HepG2 (cell line): Measurements from ENCODE around the gene SEL1L2. TPM values are rescaled to one million over a fixed set of nuclear protein-coding genes. Genes with fewer than 3 reads are reported as not detected.

Source experiments
- BCL3 ChIP-seq: sonication (generic); formaldehyde crosslinking; IDR thresholded peaks from 2 replicates; pipeline ENCODE4 v1.5.1; 2020; ENCODE audit warnings: mild to moderate bottlenecking, missing genetic modification reagents, moderate library complexity
- ELK4 ChIP-seq: sonication (generic); formaldehyde crosslinking; IDR thresholded peaks from 2 replicates; pipeline ENCODE4 v1.9.0; 2021; ENCODE audit warnings: missing genetic modification reagents, borderline replicate concordance
- HMGXB3 ChIP-seq: sonication (generic); formaldehyde crosslinking; IDR thresholded peaks from 2 replicates; pipeline ENCODE4 v1.4.0; 2020; ENCODE audit warnings: missing genetic modification reagents, borderline replicate concordance
- HNRNPH1 ChIP-seq: fragments of 200-400 bp; formaldehyde crosslinking; optimal IDR thresholded peaks from 2 replicates; pipeline ENCODE3; 2017; ENCODE audit warnings: mild to moderate bottlenecking, low read depth, low read length
- KLF13 ChIP-seq: sonication (generic); formaldehyde crosslinking; IDR thresholded peaks from 2 replicates; pipeline ENCODE4 v1.4.0; 2020; ENCODE audit warnings: mild to moderate bottlenecking, missing genetic modification reagents
- MBNL3 ChIP-seq: fragments of 250-450 bp; sonication (Bioruptor Pico); conservative IDR thresholded peaks from 2 replicates; pipeline ENCODE4 v1.8.0; 2022; ENCODE audit warnings: mild to moderate bottlenecking, inconsistent platforms
- NFYC ChIP-seq: IDR thresholded peaks from 2 replicates; pipeline ENCODE4 v1.6.1; 2016; ENCODE audit warnings: missing genetic modification reagents, missing compliant biosample characterization
- TCF7 ChIP-seq: sonication (generic); IDR thresholded peaks from 2 replicates; pipeline ENCODE4 v1.6.1; 2016; ENCODE audit warnings: antibody characterized with exemption, low read depth
- TSC22D2 ChIP-seq: sonication (generic); formaldehyde crosslinking; IDR thresholded peaks from 2 replicates; pipeline ENCODE4 v1.5.1; 2020; ENCODE audit warnings: missing genetic modification reagents, mild to moderate bottlenecking, borderline replicate concordance
- ZBTB4 ChIP-seq: sonication (generic); formaldehyde crosslinking; IDR thresholded peaks from 2 replicates; pipeline ENCODE4 v1.4.0; 2020; ENCODE audit warnings: missing genetic modification reagents, mild to moderate bottlenecking, borderline replicate concordance
- ZFP36 ChIP-seq: fragments of 150-350 bp; IDR thresholded peaks from 2 replicates; pipeline ENCODE4 v1.6.1; 2018; ENCODE audit warnings: borderline replicate concordance, low read length, low read depth; ENCODE audit not compliant: partially characterized antibody
- ZNF207 ChIP-seq: fragments of 450-650 bp; IDR thresholded peaks from 2 replicates; pipeline ENCODE4 v1.6.1; 2016; ENCODE audit warnings: antibody characterized with exemption, borderline replicate concordance
- ZNF543 ChIP-seq: sonication (generic); formaldehyde crosslinking; IDR thresholded peaks from 2 replicates; pipeline ENCODE4 v1.4.0; 2020; ENCODE audit warnings: mild to moderate bottlenecking, missing genetic modification reagents
- ZNF558 ChIP-seq: sonication (generic); formaldehyde crosslinking; IDR thresholded peaks from 2 replicates; pipeline ENCODE4 v1.9.0; 2022; ENCODE audit warnings: mild to moderate bottlenecking, missing genetic modification reagents, borderline replicate concordance
- ZNF780A ChIP-seq: sonication (generic); formaldehyde crosslinking; IDR thresholded peaks from 2 replicates; pipeline ENCODE4 v1.8.0; 2022; ENCODE audit warnings: mild to moderate bottlenecking, missing genetic modification reagents, moderate library complexity
- ZNF883 ChIP-seq: sonication (generic); formaldehyde crosslinking; IDR thresholded peaks from 2 replicates; pipeline ENCODE4 v1.5.1; 2020; ENCODE audit warnings: mild to moderate bottlenecking, missing genetic modification reagents; ENCODE audit errors: not compliant biosample characterization
- ZSCAN29 ChIP-seq: sonication (generic); formaldehyde crosslinking; conservative IDR thresholded peaks from 2 replicates; pipeline ENCODE4 v1.4.0; 2020; ENCODE audit warnings: mild to moderate bottlenecking, missing genetic modification reagents
- polyA plus RNA-seq, 8 experiments: library from polyadenylated mRNA; depleted of rRNA in 3 of 8; stranded (reverse) in 7 of 8; unstranded in 1 of 8; fragments of >200 nt; fragmentation: Illumina TruSeq in 4 of 8; extraction: Trizol in 4 of 8; gene quantifications; 2 replicates each; pipeline versions ENCODE4 v1.2.1 to v1.2.3, GENCODE V29; 2011 to 2016; ENCODE audit warnings: low read depth in 4 of 8, missing spikeins in 1 of 8, mixed read lengths in 1 of 8; ENCODE audit not compliant: insufficient read depth in 1 of 8
- total RNA-seq, 5 experiments: library from RNA; depleted of rRNA; stranded (reverse); fragments of >200 nt; fragmentation: Illumina TruSeq; extraction: Trizol; gene quantifications; 2 replicates each; pipeline ENCODE4 v1.2.3, GENCODE V29; 2016; ENCODE audit warnings: low read depth in 1 of 5
- TF ChIP-seq, protein P1 (sequence below): IDR thresholded peaks from 2 replicates; pipeline ENCODE4 v1.6.1; 2016; ENCODE audit warnings: mild to moderate bottlenecking

The SEL1L2 gene
- total and polyA plus RNA-seq, 2 of the 13 experiments (the other 11 are each of a cell fraction or from before 2014, with no cell fraction given) = not detected

DNA sequence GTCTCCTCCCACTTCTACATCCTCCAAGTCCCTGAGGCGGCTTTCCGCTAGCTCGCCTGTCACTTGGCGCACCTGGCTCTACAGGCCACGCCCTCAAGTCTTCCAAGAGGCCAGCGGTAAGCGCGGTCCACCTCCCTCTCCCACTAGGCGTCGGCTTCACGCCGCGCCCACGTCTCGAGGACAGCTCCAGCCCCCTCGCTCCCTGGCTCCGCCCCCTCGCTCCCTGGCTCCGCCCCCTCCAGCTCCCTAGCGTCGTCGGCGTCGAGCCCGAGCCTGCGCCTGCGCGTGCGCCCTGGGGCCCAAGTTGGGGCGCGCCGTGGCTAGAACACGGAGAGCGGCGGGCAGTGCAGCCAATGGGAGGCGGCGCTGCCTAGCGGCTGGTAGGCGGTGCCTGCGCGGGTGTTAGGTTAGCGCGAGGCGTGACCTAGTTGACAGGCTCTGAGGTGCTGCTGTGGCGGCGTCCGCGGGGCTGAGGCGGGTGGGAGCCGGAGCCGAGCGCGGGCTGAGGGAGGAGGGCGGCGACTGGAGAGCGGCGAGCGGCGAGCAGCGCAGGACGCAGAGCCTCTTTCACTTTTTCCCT lies 4.8 kb upstream of the SEL1L2 start, which contains the start of gene MACROD2 (continued):
- TF ChIP-seq HMGXB3 = no peak
- TF ChIP-seq MBNL3 (CRISPR knock-in tag) = no peak
- TF ChIP-seq TSC22D2 (CRISPR knock-in tag) = no peak
- TF ChIP-seq ZNF883 (CRISPR knock-in tag) = peak; percentile 31
- peak; percentile 45; the same call in 1 of the 2 replicates for TF ChIP-seq BCL3
- TF ChIP-seq ZFP36 = no peak
- no peak for TF ChIP-seq ZNF207
- peak; percentile 78 for TF ChIP-seq NFYC (CRISPR knock-in tag)
- no peak for TF ChIP-seq ZNF780A
- peak; percentile 59; the same call in 1 of the 2 replicates for TF ChIP-seq ZBTB4 (CRISPR knock-in tag)
- no peak for TF ChIP-seq HNRNPH1
- TF ChIP-seq, protein P1, sequence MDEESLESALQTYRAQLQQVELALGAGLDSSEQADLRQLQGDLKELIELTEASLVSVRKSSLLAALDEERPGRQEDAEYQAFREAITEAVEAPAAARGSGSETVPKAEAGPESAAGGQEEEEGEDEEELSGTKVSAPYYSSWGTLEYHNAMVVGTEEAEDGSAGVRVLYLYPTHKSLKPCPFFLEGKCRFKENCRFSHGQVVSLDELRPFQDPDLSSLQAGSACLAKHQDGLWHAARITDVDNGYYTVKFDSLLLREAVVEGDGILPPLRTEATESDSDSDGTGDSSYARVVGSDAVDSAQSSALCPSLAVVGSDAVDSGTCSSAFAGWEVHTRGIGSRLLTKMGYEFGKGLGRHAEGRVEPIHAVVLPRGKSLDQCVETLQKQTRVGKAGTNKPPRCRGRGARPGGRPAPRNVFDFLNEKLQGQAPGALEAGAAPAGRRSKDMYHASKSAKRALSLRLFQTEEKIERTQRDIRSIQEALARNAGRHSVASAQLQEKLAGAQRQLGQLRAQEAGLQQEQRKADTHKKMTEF (CRISPR knock-in tag) = no peak
- no peak for TF ChIP-seq ZSCAN29 (CRISPR knock-in tag)
- no peak for TF ChIP-seq ELK4 (CRISPR knock-in tag)
- peak; percentile 65; the same call in 1 of the 2 replicates for TF ChIP-seq ZNF543 (CRISPR knock-in tag)
- TF ChIP-seq KLF13 (CRISPR knock-in tag) = no peak
- 0 out of 2 replicates have a peak, but pooled peaks have one; percentile 43 for TF ChIP-seq ZNF558 (CRISPR knock-in tag)
- TF ChIP-seq TCF7 = no peak
